Liver (tissue), 3 donors: ENCODE data around the gene AHSA1.

ENCODE experiments used
- RAD21 ChIP-seq, 2 donors: IDR thresholded peaks; 2 replicates each; pipeline ENCODE4 v1.6.1; 2016; ENCODE audit warnings: antibody characterized with exemption in 2 of 2, mild to moderate bottlenecking in 2 of 2
- SP1 ChIP-seq: IDR thresholded peaks from 2 replicates; pipeline ENCODE4 v1.6.1; 2018; ENCODE audit warnings: antibody characterized with exemption, mild to moderate bottlenecking
- TF ChIP-seq, protein P1 (sequence below): fragments of 150-350 bp; IDR thresholded peaks from 2 replicates; pipeline ENCODE4 v1.5.1; 2017; ENCODE audit warnings: improper control_type of control experiment, low read depth, low read length; ENCODE audit not compliant: missing input control
- TF ChIP-seq, protein P2 (sequence below): IDR thresholded peaks from 2 replicates; pipeline ENCODE4 v1.6.1; 2016; ENCODE audit warnings: antibody characterized with exemption, mild to moderate bottlenecking
- donor health status: healthy.
- donor health status: healthy.

DNA sequence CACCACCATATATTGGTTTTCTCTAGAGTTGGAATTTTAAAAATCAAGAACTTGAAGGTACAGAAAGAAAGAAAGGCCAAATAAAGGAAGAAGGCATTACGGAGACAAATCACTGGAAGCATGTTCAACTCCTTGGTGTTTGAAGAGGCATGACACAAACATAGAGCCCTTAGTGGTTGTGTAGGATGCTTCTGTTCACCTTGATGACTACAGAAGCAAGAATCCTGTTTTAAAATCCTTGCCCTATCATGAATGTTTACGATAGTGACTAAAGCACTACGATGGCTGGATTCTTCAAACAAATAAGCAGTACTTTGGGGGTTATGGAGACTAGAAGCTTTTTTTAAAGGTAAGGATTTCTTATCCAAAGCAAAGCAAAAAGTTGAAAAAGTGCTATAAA lies 51.0 kb downstream of the AHSA1 start:
- TF ChIP-seq, protein P1, sequence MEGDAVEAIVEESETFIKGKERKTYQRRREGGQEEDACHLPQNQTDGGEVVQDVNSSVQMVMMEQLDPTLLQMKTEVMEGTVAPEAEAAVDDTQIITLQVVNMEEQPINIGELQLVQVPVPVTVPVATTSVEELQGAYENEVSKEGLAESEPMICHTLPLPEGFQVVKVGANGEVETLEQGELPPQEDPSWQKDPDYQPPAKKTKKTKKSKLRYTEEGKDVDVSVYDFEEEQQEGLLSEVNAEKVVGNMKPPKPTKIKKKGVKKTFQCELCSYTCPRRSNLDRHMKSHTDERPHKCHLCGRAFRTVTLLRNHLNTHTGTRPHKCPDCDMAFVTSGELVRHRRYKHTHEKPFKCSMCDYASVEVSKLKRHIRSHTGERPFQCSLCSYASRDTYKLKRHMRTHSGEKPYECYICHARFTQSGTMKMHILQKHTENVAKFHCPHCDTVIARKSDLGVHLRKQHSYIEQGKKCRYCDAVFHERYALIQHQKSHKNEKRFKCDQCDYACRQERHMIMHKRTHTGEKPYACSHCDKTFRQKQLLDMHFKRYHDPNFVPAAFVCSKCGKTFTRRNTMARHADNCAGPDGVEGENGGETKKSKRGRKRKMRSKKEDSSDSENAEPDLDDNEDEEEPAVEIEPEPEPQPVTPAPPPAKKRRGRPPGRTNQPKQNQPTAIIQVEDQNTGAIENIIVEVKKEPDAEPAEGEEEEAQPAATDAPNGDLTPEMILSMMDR: no peak
- TF ChIP-seq, protein P2, sequence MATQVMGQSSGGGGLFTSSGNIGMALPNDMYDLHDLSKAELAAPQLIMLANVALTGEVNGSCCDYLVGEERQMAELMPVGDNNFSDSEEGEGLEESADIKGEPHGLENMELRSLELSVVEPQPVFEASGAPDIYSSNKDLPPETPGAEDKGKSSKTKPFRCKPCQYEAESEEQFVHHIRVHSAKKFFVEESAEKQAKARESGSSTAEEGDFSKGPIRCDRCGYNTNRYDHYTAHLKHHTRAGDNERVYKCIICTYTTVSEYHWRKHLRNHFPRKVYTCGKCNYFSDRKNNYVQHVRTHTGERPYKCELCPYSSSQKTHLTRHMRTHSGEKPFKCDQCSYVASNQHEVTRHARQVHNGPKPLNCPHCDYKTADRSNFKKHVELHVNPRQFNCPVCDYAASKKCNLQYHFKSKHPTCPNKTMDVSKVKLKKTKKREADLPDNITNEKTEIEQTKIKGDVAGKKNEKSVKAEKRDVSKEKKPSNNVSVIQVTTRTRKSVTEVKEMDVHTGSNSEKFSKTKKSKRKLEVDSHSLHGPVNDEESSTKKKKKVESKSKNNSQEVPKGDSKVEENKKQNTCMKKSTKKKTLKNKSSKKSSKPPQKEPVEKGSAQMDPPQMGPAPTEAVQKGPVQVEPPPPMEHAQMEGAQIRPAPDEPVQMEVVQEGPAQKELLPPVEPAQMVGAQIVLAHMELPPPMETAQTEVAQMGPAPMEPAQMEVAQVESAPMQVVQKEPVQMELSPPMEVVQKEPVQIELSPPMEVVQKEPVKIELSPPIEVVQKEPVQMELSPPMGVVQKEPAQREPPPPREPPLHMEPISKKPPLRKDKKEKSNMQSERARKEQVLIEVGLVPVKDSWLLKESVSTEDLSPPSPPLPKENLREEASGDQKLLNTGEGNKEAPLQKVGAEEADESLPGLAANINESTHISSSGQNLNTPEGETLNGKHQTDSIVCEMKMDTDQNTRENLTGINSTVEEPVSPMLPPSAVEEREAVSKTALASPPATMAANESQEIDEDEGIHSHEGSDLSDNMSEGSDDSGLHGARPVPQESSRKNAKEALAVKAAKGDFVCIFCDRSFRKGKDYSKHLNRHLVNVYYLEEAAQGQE: no peak
- TF ChIP-seq SP1: no peak
- TF ChIP-seq RAD21 (IDR thresholded peaks at IDR 0.05): no peak
